Activated CD4-positive, alpha-beta memory T cell treated with anti-CD3 and anti-CD28 coated beads, Interleukin-2, amount 10 ng/mL, durations not matched to agents 7 days and 5 days (primary cell): ENCODE data around the gene LTBP2. TPM values are rescaled to one million over a fixed set of nuclear protein-coding genes. Genes with fewer than 3 reads are reported as not detected.

Experiments
- CTCF ChIA-PET: fragments of 350-600 bp; sonication (Branson Sonifier 250); formaldehyde crosslinking; loops from one replicate; lab custom pipeline; 2021; ENCODE audit warnings: antibody characterized with exemption, inconsistent platforms; lab: Charles Lee
- POLR2A ChIA-PET: fragments of 350-600 bp; sonication (Branson Sonifier 250); formaldehyde crosslinking; loops from one replicate; lab custom pipeline; 2021; ENCODE audit warnings: antibody characterized with exemption; lab: Charles Lee
- DNase-seq: peaks from one replicate; pipeline ENCODE4 v3.0.0-alpha.2; 2020
- H3K27ac Mint-ChIP-seq: one replicate; pipeline ENCODE4 v1.8.0; 2021; ENCODE audit warnings: mild to moderate bottlenecking, mixed read lengths
- H3K27me3 Mint-ChIP-seq: one replicate; pipeline ENCODE4 v1.8.0; 2021; ENCODE audit warnings: mixed read lengths
- H3K36me3 Mint-ChIP-seq: one replicate; pipeline ENCODE4 v1.8.0; 2021; ENCODE audit warnings: low read depth, mixed read lengths
- H3K4me1 Mint-ChIP-seq: one replicate; pipeline ENCODE4 v1.8.0; 2021; ENCODE audit warnings: mixed read lengths
- H3K4me3 Mint-ChIP-seq: one replicate; pipeline ENCODE4 v1.8.0; 2021; ENCODE audit warnings: mild to moderate bottlenecking, mixed read lengths
- H3K9me3 Mint-ChIP-seq: one replicate; pipeline ENCODE4 v1.8.0; 2021; ENCODE audit warnings: mixed read lengths
- total RNA-seq, 2 experiments: library from RNA; stranded (reverse); gene quantifications; one replicate each; pipeline ENCODE4 v1.2.3, GENCODE V29; 2021

The LTBP2 gene
- total RNA-seq, 2 experiments from 2014 or later, result 0.28 to 0.40 TPM

GRCh38 chr14:74594029-74594428 is 18.0 kb downstream of the LTBP2 start:
- peaks cover 11% of the 10 kb centered on the region for H3K27me3 Mint-ChIP-seq
- DNase-seq, result no peak
- H3K27ac Mint-ChIP-seq, result no peak overlapping the region
- ChIA-PET CTCF (no interaction called here), POLR2A (no interaction called here)
- H3K4me3 Mint-ChIP-seq, result no peak overlapping the region
- H3K4me1 Mint-ChIP-seq, result no peaks in the 10 kb centered on the region
- no peaks in the 10 kb centered on the region for H3K36me3 Mint-ChIP-seq
- no peaks in the 10 kb centered on the region for H3K9me3 Mint-ChIP-seq

GRCh38 chr14:74593241-74593953 is 18.6 kb downstream of the LTBP2 start:
- Mint-ChIP-seq H3K9me3 (no peaks in the 10 kb centered on the region), H3K27me3 (peaks cover 11% of the 10 kb centered on the region), H3K4me1 (no peaks in the 10 kb centered on the region), H3K4me3 (no peak overlapping the region), H3K27ac (no peak overlapping the region), H3K36me3 (no peaks in the 10 kb centered on the region)
- CTCF ChIA-PET, result interaction anchor here (1.5 kb wide), 1 partner anchor 16 kb away, joined by 3 read pairs; no protein-coding TSS in a partner anchor
- DNase-seq, result no peak
- POLR2A ChIA-PET, result no interaction called here

GRCh38 chr14:74592476-74593201 is 19.4 kb downstream of the LTBP2 start:
- peaks cover 11% of the 10 kb centered on the region for H3K27me3 Mint-ChIP-seq
- ChIA-PET POLR2A (no interaction called here), CTCF (interaction anchor here (1.5 kb wide), 1 partner anchor 17 kb away, joined by 3 read pairs; no protein-coding TSS in a partner anchor)
- no peaks in the 10 kb centered on the region for H3K9me3 Mint-ChIP-seq
- no peaks in the 10 kb centered on the region for H3K4me1 Mint-ChIP-seq
- DNase-seq, result no peak
- H3K27ac Mint-ChIP-seq, result no peak overlapping the region
- no peaks in the 10 kb centered on the region for H3K36me3 Mint-ChIP-seq
- H3K4me3 Mint-ChIP-seq, result no peak overlapping the region

GRCh38 chr14:74591899-74592298 is 20.1 kb downstream of the LTBP2 start:
- ChIA-PET POLR2A (no interaction called here), CTCF (no interaction called here)
- H3K4me3 Mint-ChIP-seq, result no peak overlapping the region
- no peaks in the 10 kb centered on the region for H3K4me1 Mint-ChIP-seq
- DNase-seq, result no peak
- no peaks in the 10 kb centered on the region for H3K9me3 Mint-ChIP-seq
- no peak overlapping the region for H3K27ac Mint-ChIP-seq
- H3K27me3 Mint-ChIP-seq, result peaks cover 10% of the 10 kb centered on the region
- H3K36me3 Mint-ChIP-seq, result no peaks in the 10 kb centered on the region

- Mint-ChIP-seq H3K4me1 (no peaks in the 10 kb centered on the region), H3K27ac (no peak overlapping the region), H3K9me3 (no peaks in the 10 kb centered on the region), H3K36me3 (no peaks in the 10 kb centered on the region), H3K27me3 (peaks cover 5% of the 10 kb centered on the region), H3K4me3 (no peak overlapping the region)
- DNase-seq, result no peak
- ChIA-PET CTCF (no interaction called here), POLR2A (no interaction called here)
Observed at GRCh38 chr14:74591394-74591793, 20.6 kb downstream of the LTBP2 start.

- H3K9me3 Mint-ChIP-seq, result no peaks in the 10 kb centered on the region
- CTCF ChIA-PET, result no interaction called here
- no peak overlapping the region for H3K4me3 Mint-ChIP-seq
- no peak overlapping the region for H3K27ac Mint-ChIP-seq
- no peak for DNase-seq
- POLR2A ChIA-PET, result no interaction called here
- H3K27me3 Mint-ChIP-seq, result peaks cover 9% of the 10 kb centered on the region
- H3K4me1 Mint-ChIP-seq, result no peaks in the 10 kb centered on the region
- no peaks in the 10 kb centered on the region for H3K36me3 Mint-ChIP-seq
Observed at GRCh38 chr14:74589291-74589879, 22.7 kb downstream of the LTBP2 start.

GRCh38 chr14:74587363-74587707 is 24.7 kb downstream of the LTBP2 start:
- no peak for DNase-seq
- POLR2A ChIA-PET, result no interaction called here
- Mint-ChIP-seq H3K9me3 (no peaks in the 10 kb centered on the region), H3K4me1 (peaks cover under 1% of the 10 kb centered on the region), H3K36me3 (no peaks in the 10 kb centered on the region), H3K27ac (no peak overlapping the region), H3K27me3 (peaks cover 9% of the 10 kb centered on the region), H3K4me3 (no peak overlapping the region)
- CTCF ChIA-PET, result no interaction called here

- CTCF ChIA-PET, result no interaction called here
- Mint-ChIP-seq H3K4me3 (no peak overlapping the region), H3K9me3 (no peaks in the 10 kb centered on the region), H3K36me3 (no peaks in the 10 kb centered on the region), H3K27ac (no peak overlapping the region), H3K27me3 (peaks cover 9% of the 10 kb centered on the region), H3K4me1 (peaks cover 2% of the 10 kb centered on the region)
- POLR2A ChIA-PET, result no interaction called here
- no peak for DNase-seq
Observed at GRCh38 chr14:74586681-74587362, 25.2 kb downstream of the LTBP2 start.

- DNase-seq, result no peak
- Mint-ChIP-seq H3K27me3 (peaks cover 9% of the 10 kb centered on the region), H3K36me3 (no peaks in the 10 kb centered on the region), H3K9me3 (no peaks in the 10 kb centered on the region), H3K4me3 (no peak overlapping the region), H3K27ac (no peak overlapping the region), H3K4me1 (peaks cover 2% of the 10 kb centered on the region)
- ChIA-PET POLR2A (interaction anchor here (2.2 kb wide), 1 partner anchor 11 kb away, joined by 9 read pairs; no protein-coding TSS in a partner anchor), CTCF (no interaction called here)
Observed at GRCh38 chr14:74585406-74586335, 26.4 kb downstream of the LTBP2 start.

- no peak for DNase-seq
- POLR2A ChIA-PET, result interaction anchor here (2.2 kb wide), 1 partner anchor 11 kb away, joined by 9 read pairs; no protein-coding TSS in a partner anchor
- peaks cover 10% of the 10 kb centered on the region for H3K27me3 Mint-ChIP-seq
- CTCF ChIA-PET, result no interaction called here
- no peak overlapping the region for H3K4me3 Mint-ChIP-seq
- no peak overlapping the region for H3K27ac Mint-ChIP-seq
- H3K36me3 Mint-ChIP-seq, result no peaks in the 10 kb centered on the region
- H3K9me3 Mint-ChIP-seq, result no peaks in the 10 kb centered on the region
- H3K4me1 Mint-ChIP-seq, result peaks cover 5% of the 10 kb centered on the region
Observed at GRCh38 chr14:74584951-74585350, 27.1 kb downstream of the LTBP2 start.

GRCh38 chr14:74583689-74584434 is 28.2 kb downstream of the LTBP2 start:
- ChIA-PET POLR2A (interaction anchor here (2.2 kb wide), 1 partner anchor 10 kb away, joined by 9 read pairs; no protein-coding TSS in a partner anchor), CTCF (interaction anchor here (1.1 kb wide), 1 partner anchor 34 kb away, joined by 3 read pairs; no protein-coding TSS in a partner anchor)
- Mint-ChIP-seq H3K4me1 (peaks cover 11% of the 10 kb centered on the region), H3K4me3 (no peak overlapping the region), H3K36me3 (no peaks in the 10 kb centered on the region), H3K27ac (no peak overlapping the region), H3K27me3 (peaks cover 13% of the 10 kb centered on the region), H3K9me3 (no peaks in the 10 kb centered on the region)
- DNase-seq, result no peak
